Activated T-helper 1 cell treated with anti-CD3 and anti-CD28 coated beads, Interleukin-12 subunit alpha, Interleukin-12 subunit beta, Interleukin-2, Interleukin-4 antibody, amounts not matched to agents 30 ng/mL and 10 ng/mL and 1 ng/mL, durations not matched to agents 14 hours and 24 hours and 36 hours (primary cell): ENCODE measurements around the gene GUCY1B1. TPM values are rescaled to one million over a fixed set of nuclear protein-coding genes. Genes with fewer than 3 reads are reported as not detected.

ENCODE experiments used
- DNase-seq: peaks from one replicate; pipeline ENCODE4 v3.0.0; 2021; ENCODE audit warnings: low spot score
- H3K27ac Mint-ChIP-seq: one replicate; pipeline ENCODE4 v1.8.0; 2021; ENCODE audit warnings: mild to moderate bottlenecking, mixed read lengths
- H3K27me3 Mint-ChIP-seq: one replicate; pipeline ENCODE4 v1.8.0; 2022; ENCODE audit warnings: mild to moderate bottlenecking, moderate library complexity, mixed read lengths; ENCODE audit not compliant: insufficient read depth
- H3K36me3 Mint-ChIP-seq: one replicate; pipeline ENCODE4 v1.8.0; 2021; ENCODE audit warnings: low read depth, mixed read lengths
- H3K4me1 Mint-ChIP-seq: one replicate; pipeline ENCODE4 v1.8.0; 2021; ENCODE audit warnings: low read depth, mixed read lengths
- H3K4me3 Mint-ChIP-seq: one replicate; pipeline ENCODE4 v1.8.0; 2021; ENCODE audit warnings: mild to moderate bottlenecking, moderate library complexity, mixed read lengths
- H3K9me3 Mint-ChIP-seq: one replicate; pipeline ENCODE4 v1.8.0; 2021; ENCODE audit warnings: mixed read lengths
- intact Hi-C: fragments of 100-400 bp; cut with micrococcal nuclease; formaldehyde crosslinking; loops from one replicate; pipeline ENCODE4 v1.15.1; 2024
- total RNA-seq: library from RNA; stranded (reverse); gene quantifications from 2 replicates; pipeline ENCODE4 v1.2.3, GENCODE V29; 2022

The GUCY1B1 gene
- total RNA-seq, 1 donor from 2014 or later: 0.26 TPM

DNA sequence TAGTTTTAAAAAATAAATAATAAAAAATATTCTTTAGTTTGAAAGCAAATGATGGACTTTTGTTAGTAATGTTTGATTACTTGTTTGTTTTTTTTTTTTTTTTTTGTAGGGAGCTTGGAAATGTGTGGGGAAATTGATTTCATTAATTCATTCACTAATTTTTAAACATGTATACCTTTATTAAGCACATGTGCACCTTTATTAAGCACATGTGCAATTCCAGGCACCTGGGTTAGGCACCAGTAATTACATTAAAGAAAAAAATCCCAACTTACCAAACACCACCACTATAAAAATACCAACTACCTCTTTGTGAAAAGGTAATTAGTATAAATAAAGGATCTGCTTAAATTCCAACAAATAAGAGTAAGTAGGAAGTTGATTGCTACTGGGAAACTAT is 9.5 kb downstream of the GUCY1B1 start:
- Mint-ChIP-seq H3K27ac (no peak overlapping the region), H3K9me3 (no peaks in the 10 kb centered on the region), H3K36me3 (no peaks in the 10 kb centered on the region), H3K4me3 (no peak overlapping the region), H3K27me3 (peaks cover 2% of the 10 kb centered on the region), H3K4me1 (no peaks in the 10 kb centered on the region)
- intact Hi-C loops: no loop called here
- DNase-seq: no peak

DNA sequence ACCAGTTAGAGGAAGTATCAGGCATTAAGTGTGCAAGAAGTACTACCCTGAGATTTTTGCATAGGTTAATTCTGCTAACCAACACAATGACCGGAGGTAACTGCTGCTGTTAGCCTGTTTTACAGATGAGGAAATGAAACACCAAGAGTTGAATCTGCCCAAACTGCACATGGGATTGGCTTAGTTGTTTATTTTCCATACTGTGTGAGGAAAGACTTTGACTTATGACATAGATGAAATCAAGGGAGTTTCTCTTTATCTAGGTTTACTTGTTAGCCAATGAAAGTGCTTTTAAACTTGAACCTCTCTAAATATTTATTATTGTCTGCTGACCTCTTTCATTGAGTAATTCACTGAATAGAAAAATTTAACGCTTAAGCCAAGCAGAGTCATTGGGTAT is 10.3 kb downstream of the GUCY1B1 start:
- H3K4me1 Mint-ChIP-seq: no peaks in the 10 kb centered on the region
- intact Hi-C loops: no loop called here
- H3K4me3 Mint-ChIP-seq: no peak overlapping the region
- no peaks in the 10 kb centered on the region for H3K36me3 Mint-ChIP-seq
- no peak overlapping the region for H3K27ac Mint-ChIP-seq
- DNase-seq: no peak
- peaks cover 2% of the 10 kb centered on the region for H3K27me3 Mint-ChIP-seq
- no peaks in the 10 kb centered on the region for H3K9me3 Mint-ChIP-seq

- Mint-ChIP-seq H3K4me1 (no peaks in the 10 kb centered on the region), H3K27ac (no peak overlapping the region), H3K4me3 (no peak overlapping the region), H3K9me3 (no peaks in the 10 kb centered on the region), H3K27me3 (no peaks in the 10 kb centered on the region), H3K36me3 (no peaks in the 10 kb centered on the region)
- intact Hi-C loops: no loop called here
- DNase-seq: no peak
Measured at GRCh38 chr4:155772459-155773195, 13.8 kb downstream of the GUCY1B1 start.

DNA sequence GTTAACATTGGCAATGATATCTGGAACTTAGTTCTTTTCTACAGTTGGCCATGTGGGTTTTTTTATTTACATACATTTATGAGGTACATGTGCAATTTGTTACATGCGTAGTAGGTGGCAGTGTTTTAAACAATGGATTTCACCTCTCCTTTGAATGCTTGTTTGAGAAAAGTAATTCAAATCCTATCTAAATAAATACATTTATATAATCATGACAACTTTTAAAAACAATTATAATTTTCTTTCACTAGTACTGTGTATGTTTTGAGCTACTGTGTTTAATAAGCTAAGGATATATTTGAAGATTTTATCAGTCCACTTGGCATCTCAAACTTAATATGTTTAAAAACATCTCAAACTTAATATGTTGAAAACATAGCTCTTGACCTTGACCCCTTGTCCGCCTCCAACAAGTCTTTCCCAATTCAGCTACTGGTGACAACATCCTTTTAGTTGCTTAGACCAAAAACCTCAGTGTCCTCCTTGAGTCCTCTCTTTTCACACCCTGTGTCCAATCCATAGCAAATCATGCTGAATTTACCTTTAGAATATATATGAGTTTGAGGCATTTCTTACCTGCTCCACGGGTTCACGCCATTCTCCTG is 14.5 kb downstream of the GUCY1B1 start:
- Mint-ChIP-seq H3K36me3 (no peaks in the 10 kb centered on the region), H3K4me3 (no peak overlapping the region), H3K27me3 (no peaks in the 10 kb centered on the region), H3K27ac (no peak overlapping the region), H3K4me1 (no peaks in the 10 kb centered on the region), H3K9me3 (no peaks in the 10 kb centered on the region)
- intact Hi-C loops: no loop called here
- DNase-seq: no peak

- Mint-ChIP-seq H3K4me1 (no peaks in the 10 kb centered on the region), H3K27ac (no peak overlapping the region), H3K9me3 (no peaks in the 10 kb centered on the region), H3K36me3 (no peaks in the 10 kb centered on the region), H3K27me3 (no peaks in the 10 kb centered on the region), H3K4me3 (no peak overlapping the region)
- DNase-seq: no peak
- intact Hi-C loops: no loop called here
Measured at GRCh38 chr4:155774033-155774432, 15.2 kb downstream of the GUCY1B1 start.

GRCh38 chr4:155777971-155778735 is 19.3 kb downstream of the GUCY1B1 start:
- Mint-ChIP-seq H3K4me1 (no peaks in the 10 kb centered on the region), H3K27ac (no peak overlapping the region), H3K9me3 (no peaks in the 10 kb centered on the region), H3K27me3 (no peaks in the 10 kb centered on the region), H3K4me3 (no peak overlapping the region), H3K36me3 (no peaks in the 10 kb centered on the region)
- DNase-seq: no peak
- intact Hi-C loops: no loop called here

GRCh38 chr4:155780775-155781174 is 22.0 kb downstream of the GUCY1B1 start:
- Mint-ChIP-seq H3K9me3 (no peaks in the 10 kb centered on the region), H3K27me3 (no peaks in the 10 kb centered on the region), H3K4me1 (no peaks in the 10 kb centered on the region), H3K36me3 (no peaks in the 10 kb centered on the region), H3K27ac (no peak overlapping the region), H3K4me3 (no peak overlapping the region)
- DNase-seq: no peak
- intact Hi-C loops: loop anchor here (10.0 kb wide), 1 partner anchor 106 kb away; no protein-coding TSS in a partner anchor

DNA sequence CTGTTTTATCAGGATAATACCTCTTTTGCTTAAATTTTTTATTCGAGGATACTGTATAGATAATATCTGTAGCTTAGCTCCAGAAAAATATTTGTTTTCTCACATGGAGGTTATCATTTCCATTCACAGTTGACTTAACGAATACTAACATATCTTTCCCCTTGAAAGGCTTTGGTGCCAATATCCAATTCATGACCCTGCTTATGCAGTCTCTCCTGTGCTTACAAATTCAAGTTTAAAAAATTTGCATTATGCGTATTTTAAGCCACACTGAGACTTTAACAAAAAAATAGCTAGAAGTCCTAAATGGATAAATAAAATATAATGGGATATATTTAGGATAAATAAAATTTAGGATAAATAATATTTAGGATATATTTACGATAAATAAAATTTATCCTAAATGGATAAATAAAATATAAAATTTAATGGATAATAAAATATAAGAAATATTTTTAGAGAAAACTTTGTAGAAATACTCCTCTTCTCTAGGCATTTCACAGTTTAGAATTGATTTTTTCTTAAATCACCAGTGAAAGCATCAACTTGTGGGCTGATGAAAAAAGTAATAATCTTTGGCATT is 22.5 kb downstream of the GUCY1B1 start:
- H3K4me1 Mint-ChIP-seq: no peaks in the 10 kb centered on the region
- intact Hi-C loops: loop anchor here (10.0 kb wide), 1 partner anchor 107 kb away; no protein-coding TSS in a partner anchor
- H3K4me3 Mint-ChIP-seq: no peak overlapping the region
- no peaks in the 10 kb centered on the region for H3K9me3 Mint-ChIP-seq
- no peaks in the 10 kb centered on the region for H3K27me3 Mint-ChIP-seq
- H3K27ac Mint-ChIP-seq: no peak overlapping the region
- no peak for DNase-seq
- no peaks in the 10 kb centered on the region for H3K36me3 Mint-ChIP-seq

DNA sequence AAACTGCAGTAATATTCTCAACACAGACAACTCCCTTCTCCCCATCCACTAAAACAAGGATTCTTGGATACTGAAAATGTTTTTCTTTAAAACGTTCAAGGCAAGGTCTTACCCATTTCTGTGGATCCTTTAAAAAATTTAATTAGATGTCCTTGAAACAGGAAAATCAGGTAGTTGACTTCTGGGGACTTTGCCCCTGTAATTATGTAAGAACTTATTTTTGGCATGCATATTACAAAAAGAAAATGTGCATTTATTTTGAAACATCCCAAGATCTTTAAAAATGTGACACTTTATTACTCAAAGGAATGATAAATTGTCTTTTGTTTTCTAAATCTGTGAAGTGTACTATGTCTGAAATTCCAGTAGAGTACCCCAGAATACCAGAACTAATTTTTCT is 25.8 kb downstream of the GUCY1B1 start:
- no peaks in the 10 kb centered on the region for H3K9me3 Mint-ChIP-seq
- intact Hi-C loops: loop anchor here (10.0 kb wide), 1 partner anchor 110 kb away; no protein-coding TSS in a partner anchor
- H3K27ac Mint-ChIP-seq: no peak overlapping the region

GRCh38 chr4:155785828-155786227 is 27.0 kb downstream of the GUCY1B1 start:
- Mint-ChIP-seq H3K27ac (no peak overlapping the region), H3K4me1 (no peaks in the 10 kb centered on the region), H3K27me3 (no peaks in the 10 kb centered on the region), H3K4me3 (no peak overlapping the region), H3K36me3 (no peaks in the 10 kb centered on the region), H3K9me3 (no peaks in the 10 kb centered on the region)
- no peak for DNase-seq
- intact Hi-C loops: loop anchor here (2.0 to 10.0 kb wide), 2 partner anchors 111 to 979 kb away; no protein-coding TSS in a partner anchor

More for the DNA sequence above, 25.8 kb downstream of the GUCY1B1 start:
- Mint-ChIP-seq H3K4me3 (no peak overlapping the region), H3K27me3 (no peaks in the 10 kb centered on the region), H3K36me3 (no peaks in the 10 kb centered on the region), H3K4me1 (no peaks in the 10 kb centered on the region)
- no peak for DNase-seq

- Mint-ChIP-seq H3K9me3 (no peaks in the 10 kb centered on the region), H3K27ac (no peak overlapping the region), H3K36me3 (no peaks in the 10 kb centered on the region), H3K4me3 (no peak overlapping the region), H3K4me1 (no peaks in the 10 kb centered on the region), H3K27me3 (no peaks in the 10 kb centered on the region)
- peak; percentile 2 for DNase-seq
- intact Hi-C loops: loop anchor here (1.0 to 10.0 kb wide), 5 partner anchors 112 to 980 kb away; partner anchors contain the start of gene CTSO
Measured at GRCh38 chr4:155787113-155787710, 28.4 kb downstream of the GUCY1B1 start.

- Mint-ChIP-seq H3K4me3 (no peak overlapping the region), H3K27me3 (no peaks in the 10 kb centered on the region), H3K36me3 (no peaks in the 10 kb centered on the region), H3K27ac (no peak overlapping the region), H3K4me1 (no peaks in the 10 kb centered on the region), H3K9me3 (no peaks in the 10 kb centered on the region)
- intact Hi-C loops: loop anchor here (10.0 kb wide), 1 partner anchor 115 kb away; no protein-coding TSS in a partner anchor
- no peak for DNase-seq
Measured at GRCh38 chr4:155789391-155789790, 30.6 kb downstream of the GUCY1B1 start.
